ENCODE data around the gene SGPL1.

Gene SGPL1

DNA sequence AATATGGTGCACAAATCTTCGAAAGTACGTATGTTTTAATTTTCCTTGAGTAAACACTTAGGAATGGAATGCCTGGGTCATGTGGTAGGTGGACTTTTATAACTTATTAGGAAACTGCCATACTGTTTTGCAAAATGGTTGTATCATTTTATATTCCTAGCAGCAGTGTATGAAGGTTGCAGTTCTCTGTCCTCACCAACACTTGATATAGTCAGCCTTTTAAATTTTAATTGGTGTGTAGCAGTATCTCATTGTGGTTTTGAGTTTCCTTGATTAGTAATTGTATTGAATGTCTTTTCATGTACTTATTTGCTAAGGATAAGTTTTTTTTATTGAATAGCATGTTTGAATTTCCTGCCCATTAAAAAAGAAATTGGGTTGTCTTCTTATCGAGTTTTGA is 73.5 kb downstream of the SGPL1 start:
- H3K9me3 ChIP-seq = no peaks in the 10 kb centered on the region

DNA sequence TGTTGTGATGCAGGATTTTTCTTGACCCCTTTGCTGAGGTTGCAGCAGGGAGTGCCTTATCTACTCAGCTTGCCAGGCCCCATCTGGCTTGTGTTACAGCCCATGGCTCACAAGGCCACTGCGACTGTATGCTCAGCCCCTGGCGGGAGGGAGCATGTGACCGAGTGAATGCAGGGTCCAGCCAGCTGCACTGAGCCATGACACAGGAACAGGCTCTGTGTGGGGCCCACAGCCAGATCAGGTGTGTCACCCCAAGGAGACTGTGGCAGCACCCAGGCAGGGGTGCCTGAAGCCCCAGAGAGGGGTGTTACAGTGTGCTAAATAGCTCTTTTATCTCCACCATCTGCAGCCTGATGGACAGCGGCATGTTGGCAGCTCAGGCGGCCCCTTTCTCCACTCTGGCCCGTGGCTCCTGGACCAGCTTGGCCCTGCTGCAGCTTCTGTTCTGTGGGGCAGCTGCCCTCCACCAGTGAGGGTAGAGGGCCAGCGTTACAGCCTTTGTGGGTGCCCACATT is 75.2 kb downstream of the SGPL1 start:
- H3K27ac ChIP-seq = no peak overlapping the region
- peaks cover 11% of the 10 kb centered on the region for H3K27me3 ChIP-seq
- TF ChIP-seq, protein P1, sequence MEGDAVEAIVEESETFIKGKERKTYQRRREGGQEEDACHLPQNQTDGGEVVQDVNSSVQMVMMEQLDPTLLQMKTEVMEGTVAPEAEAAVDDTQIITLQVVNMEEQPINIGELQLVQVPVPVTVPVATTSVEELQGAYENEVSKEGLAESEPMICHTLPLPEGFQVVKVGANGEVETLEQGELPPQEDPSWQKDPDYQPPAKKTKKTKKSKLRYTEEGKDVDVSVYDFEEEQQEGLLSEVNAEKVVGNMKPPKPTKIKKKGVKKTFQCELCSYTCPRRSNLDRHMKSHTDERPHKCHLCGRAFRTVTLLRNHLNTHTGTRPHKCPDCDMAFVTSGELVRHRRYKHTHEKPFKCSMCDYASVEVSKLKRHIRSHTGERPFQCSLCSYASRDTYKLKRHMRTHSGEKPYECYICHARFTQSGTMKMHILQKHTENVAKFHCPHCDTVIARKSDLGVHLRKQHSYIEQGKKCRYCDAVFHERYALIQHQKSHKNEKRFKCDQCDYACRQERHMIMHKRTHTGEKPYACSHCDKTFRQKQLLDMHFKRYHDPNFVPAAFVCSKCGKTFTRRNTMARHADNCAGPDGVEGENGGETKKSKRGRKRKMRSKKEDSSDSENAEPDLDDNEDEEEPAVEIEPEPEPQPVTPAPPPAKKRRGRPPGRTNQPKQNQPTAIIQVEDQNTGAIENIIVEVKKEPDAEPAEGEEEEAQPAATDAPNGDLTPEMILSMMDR (IDR thresholded peaks at IDR 0.05) = no peak
- peaks cover 14 to 22% of the 10 kb centered on the region in 2 experiments for H3K4me1 ChIP-seq (ENCODE audit: control insufficient read depth in 1 of 2, insufficient read depth in 1 of 2, low read depth in 1 of 2, low read length in 1 of 2)
- no peaks in the 10 kb centered on the region for H3K36me3 ChIP-seq
- no peak overlapping the region for H3K4me3 ChIP-seq (ENCODE audit: low read depth in 1 of 2, low read length in 1 of 2)
- no peaks in the 10 kb centered on the region for H3K9me3 ChIP-seq

More for the DNA sequence above, 73.5 kb downstream of the SGPL1 start:
- H3K27me3 ChIP-seq = peaks cover 11% of the 10 kb centered on the region
- peaks cover 14 to 22% of the 10 kb centered on the region in 2 experiments for H3K4me1 ChIP-seq (ENCODE audit: control insufficient read depth in 1 of 2, insufficient read depth in 1 of 2, low read depth in 1 of 2, low read length in 1 of 2)
- TF ChIP-seq, protein P1 (IDR thresholded peaks at IDR 0.05) = no peak
- no peak overlapping the region for H3K4me3 ChIP-seq (ENCODE audit: low read depth in 1 of 2, low read length in 1 of 2)
- H3K36me3 ChIP-seq = no peaks in the 10 kb centered on the region
- H3K27ac ChIP-seq = no peak overlapping the region

DNA sequence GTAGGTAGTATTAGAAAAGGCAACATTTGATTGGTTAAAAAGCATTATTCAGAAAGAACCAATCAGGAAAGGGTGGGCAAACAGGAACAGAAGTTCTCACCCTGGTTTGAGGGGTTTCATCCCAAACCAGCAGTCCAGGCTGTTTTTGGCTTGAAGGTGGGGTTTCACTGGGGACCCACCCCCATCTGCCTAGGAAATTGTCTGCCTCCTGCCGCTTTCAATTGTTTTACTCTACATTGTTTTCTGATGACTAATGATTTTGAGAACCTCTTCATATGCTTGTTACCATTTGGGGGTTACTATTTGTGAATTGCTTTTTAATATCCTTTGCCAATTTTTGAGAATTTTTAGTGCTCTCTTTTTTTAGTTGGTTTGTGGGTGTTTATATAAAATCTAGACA is 75.9 kb downstream of the SGPL1 start:
- no peaks in the 10 kb centered on the region for H3K36me3 ChIP-seq
- peaks cover 14 to 18% of the 10 kb centered on the region in 2 experiments for H3K4me1 ChIP-seq (ENCODE audit: control insufficient read depth in 1 of 2, insufficient read depth in 1 of 2, low read depth in 1 of 2, low read length in 1 of 2)
- H3K27me3 ChIP-seq = peaks cover 11% of the 10 kb centered on the region
- no peak overlapping the region for H3K4me3 ChIP-seq (ENCODE audit: low read depth in 1 of 2, low read length in 1 of 2)
- H3K27ac ChIP-seq = no peak overlapping the region
- H3K9me3 ChIP-seq = no peaks in the 10 kb centered on the region
- TF ChIP-seq, protein P1 (IDR thresholded peaks at IDR 0.05) = no peak

DNA sequence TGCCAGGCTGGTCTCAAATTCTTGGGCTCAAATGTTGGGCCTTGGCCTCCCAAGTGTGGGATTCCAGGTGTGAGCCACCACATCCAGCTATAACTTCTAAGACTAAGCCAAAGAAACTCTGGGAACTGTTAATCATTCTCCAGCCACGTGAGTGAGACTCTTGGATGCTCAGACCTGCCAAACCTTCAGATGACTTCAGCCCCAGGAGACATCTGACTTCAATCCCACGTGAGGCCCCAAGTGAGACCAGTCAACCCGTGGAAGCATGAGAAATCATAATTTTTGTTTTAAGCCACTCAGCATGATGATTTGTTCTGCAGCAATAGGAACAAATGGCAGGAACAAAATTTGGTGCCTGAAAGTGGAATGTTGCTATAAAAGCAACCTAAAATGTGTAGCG is 76.9 kb downstream of the SGPL1 start:
- H3K36me3 ChIP-seq = no peaks in the 10 kb centered on the region
- H3K27me3 ChIP-seq = peaks cover 11% of the 10 kb centered on the region
- H3K9me3 ChIP-seq = no peaks in the 10 kb centered on the region
- TF ChIP-seq, protein P1 (IDR thresholded peaks at IDR 0.05) = no peak
- H3K4me3 ChIP-seq (ENCODE audit: low read depth in 1 of 2, low read length in 1 of 2) = no peak overlapping the region
- H3K4me1 ChIP-seq (ENCODE audit: control insufficient read depth in 1 of 2, insufficient read depth in 1 of 2, low read depth in 1 of 2, low read length in 1 of 2) = peaks cover 13 to 17% of the 10 kb centered on the region in 2 experiments
- H3K27ac ChIP-seq = no peak overlapping the region

DNA sequence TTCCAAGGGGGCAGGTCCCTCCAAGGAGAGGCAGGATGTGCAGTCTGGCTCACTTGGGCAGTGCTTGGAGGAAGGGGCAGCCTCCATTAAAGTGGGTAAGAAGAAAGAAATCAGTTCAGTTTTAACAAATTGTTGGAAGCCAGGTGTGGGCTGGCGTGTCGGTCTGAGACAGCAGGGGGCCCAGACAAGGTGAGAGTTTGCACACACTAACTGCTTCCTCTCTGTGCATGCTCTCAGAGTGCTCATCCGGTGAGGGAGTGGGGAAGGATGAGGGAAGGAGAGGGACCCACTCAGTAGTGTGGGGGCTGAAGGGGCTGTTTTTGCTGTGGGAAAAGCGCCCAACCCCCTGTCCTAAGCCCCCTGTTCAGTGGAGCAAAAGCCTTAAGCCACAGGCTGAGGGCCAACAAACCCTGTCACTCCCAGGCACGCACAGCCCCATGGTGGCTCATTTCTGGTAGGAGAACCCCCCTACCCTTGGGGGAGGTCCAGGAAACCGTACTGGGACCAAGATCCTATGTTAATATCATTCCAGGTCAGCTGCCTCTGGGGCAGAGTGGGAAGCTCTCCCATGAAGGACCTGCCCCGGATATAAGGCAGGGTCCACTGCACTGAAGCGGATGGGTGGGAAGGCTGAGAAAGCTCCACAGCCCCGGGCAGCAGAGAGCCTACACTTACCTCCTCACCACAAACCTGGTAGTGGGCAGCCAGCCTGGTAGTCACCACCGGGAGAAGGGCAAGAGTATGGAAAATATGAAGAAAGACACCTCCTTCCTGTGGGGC is 77.7 kb downstream of the SGPL1 start:
- peaks cover 4% of the 10 kb centered on the region for H3K27me3 ChIP-seq
- H3K27ac ChIP-seq = no peak overlapping the region
- H3K4me3 ChIP-seq (ENCODE audit: low read depth in 1 of 2, low read length in 1 of 2) = no peak overlapping the region
- no peaks in the 10 kb centered on the region for H3K36me3 ChIP-seq
- no peaks in the 10 kb centered on the region for H3K9me3 ChIP-seq
- TF ChIP-seq, protein P1 (IDR thresholded peaks at IDR 0.05) = no peak
- H3K4me1 ChIP-seq (ENCODE audit: control insufficient read depth in 1 of 2, insufficient read depth in 1 of 2, low read depth in 1 of 2, low read length in 1 of 2) = peaks cover 8 to 15% of the 10 kb centered on the region in 2 experiments
